GM19043 (cell line): ENCODE measurements around the gene SLC16A3.
"Not testable (repeated sequence)": the region's sequence is repeated elsewhere in the genome, so short reads cannot be mapped to it uniquely, and the experiment has no call there.

Experiments used
- ATAC-seq: cut with Tn5 transposase; IDR thresholded peaks from one replicate; pipeline ENCODE4 v1.9.1; 2021; ENCODE audit warnings: low read depth; ENCODE audit not compliant: unreplicated experiment

Gene SLC16A3

GRCh38 chr17:82203920-82204319 is 24.9 kb upstream of the SLC16A3 start:
- ATAC-seq, result no peak

DNA sequence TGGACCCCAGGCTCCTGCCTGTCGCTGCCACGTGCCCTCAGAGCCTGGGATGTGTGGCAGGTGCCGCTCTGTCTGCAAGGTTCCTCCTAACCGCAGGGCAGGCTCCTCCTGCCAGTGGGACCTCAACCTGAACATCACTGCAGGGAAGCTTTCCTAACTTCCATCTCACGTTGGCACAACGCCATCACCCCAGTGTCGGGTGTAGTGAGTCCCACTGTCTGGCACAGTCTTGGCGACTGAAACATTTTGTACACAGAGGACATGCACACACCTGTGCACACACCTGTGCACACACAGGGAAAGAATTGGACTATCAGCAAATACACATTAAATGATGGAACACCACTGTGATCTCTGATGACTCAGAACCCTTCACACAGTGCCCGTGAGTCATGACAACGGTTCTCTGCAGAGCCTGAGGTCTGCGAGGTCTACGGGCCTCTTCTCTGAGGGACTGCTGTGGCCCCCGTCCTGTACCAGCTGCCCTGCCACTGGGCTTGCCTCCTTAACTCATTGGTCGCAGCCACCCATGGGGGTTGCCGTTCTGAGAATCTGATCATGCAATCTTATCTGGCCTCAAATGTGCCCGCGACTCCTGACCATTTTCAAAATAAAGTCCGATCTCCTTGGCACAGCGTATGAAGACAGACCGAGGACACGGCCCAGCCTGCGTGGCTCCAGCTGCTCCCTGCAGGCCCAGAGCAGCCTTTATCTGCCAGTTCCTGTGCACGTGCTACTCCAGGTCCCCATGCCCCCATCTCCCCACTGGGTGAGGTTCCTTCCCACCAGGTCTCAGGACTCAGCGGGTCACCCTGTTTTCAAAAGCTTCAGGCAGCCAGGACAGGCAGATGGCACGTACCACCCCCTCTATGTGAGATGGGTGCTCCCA is 23.8 kb upstream of the SLC16A3 start:
- no peak for ATAC-seq

DNA sequence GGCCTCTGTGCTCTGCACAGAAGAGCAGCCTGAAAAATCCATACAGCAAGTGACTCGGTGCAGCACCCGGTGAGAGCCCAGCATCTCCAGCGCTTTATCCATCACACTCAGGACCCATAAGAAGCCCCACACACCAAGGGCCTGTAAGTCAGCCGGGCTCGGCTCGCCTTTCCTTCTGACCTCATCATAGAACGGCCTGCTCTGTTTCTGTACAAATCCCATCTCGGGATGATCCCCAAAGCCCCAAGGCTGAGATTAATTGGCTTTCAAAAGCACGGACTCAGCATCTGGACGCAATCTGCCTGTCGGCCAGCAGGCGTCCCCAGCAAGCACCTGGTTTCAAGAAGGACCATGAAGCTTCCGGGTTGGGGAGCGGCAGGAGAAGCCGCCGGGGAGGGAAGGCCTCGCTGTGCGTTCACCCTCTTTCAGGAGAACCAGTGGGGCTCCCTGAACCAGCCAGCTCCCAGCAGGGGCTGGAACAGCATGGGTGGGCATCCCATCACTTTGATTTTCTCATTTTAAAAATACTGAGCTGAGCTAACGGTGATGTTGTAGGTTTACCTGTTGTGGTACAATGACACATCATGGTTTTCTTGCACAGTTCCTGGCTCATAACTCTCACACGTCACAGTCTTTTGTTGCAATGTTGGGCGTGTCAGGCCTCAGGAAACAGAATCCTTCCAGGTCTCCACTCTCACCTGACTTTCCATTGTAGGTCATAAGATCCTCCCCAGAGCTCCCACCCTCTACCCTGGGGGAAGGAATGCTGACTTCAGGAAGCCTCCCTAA is 22.9 kb upstream of the SLC16A3 start:
- ATAC-seq, result no peak

DNA sequence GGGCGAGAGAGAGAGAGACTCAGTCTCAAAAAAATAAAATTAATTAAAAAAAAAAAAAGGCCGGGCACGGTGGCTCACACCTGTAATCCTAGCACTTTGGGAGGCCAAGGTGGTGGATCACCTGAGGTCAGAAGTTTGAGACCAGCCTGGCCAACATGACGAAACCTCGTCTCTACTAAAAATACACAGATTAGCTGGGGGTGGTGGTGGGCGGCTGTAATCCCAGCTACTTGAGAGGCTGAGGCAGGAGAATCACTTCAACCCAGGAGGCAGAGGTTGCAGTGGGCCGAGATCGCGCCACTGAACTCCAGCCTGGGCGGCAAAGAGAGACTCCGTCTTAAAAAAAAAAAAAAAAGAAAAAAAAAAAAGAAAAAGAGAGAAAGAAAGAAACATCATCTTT is 18.2 kb upstream of the SLC16A3 start:
- ATAC-seq, result not testable (repeated sequence)

- ATAC-seq, result peak; percentile 61
Observed at GRCh38 chr17:82212331-82213250, 16.3 kb upstream of the SLC16A3 start, which contains the start of gene CCDC57. TSS of gene CCDC57 (minus strand) at chr17:82212842. CDS start at chr17:82201944, 10,898 bp downstream.

GRCh38 chr17:82213251-82214011 is 15.4 kb upstream of the SLC16A3 start:
- ATAC-seq, result no peak

- no peak for ATAC-seq
Observed at GRCh38 chr17:82214012-82214628, 14.7 kb upstream of the SLC16A3 start.

DNA sequence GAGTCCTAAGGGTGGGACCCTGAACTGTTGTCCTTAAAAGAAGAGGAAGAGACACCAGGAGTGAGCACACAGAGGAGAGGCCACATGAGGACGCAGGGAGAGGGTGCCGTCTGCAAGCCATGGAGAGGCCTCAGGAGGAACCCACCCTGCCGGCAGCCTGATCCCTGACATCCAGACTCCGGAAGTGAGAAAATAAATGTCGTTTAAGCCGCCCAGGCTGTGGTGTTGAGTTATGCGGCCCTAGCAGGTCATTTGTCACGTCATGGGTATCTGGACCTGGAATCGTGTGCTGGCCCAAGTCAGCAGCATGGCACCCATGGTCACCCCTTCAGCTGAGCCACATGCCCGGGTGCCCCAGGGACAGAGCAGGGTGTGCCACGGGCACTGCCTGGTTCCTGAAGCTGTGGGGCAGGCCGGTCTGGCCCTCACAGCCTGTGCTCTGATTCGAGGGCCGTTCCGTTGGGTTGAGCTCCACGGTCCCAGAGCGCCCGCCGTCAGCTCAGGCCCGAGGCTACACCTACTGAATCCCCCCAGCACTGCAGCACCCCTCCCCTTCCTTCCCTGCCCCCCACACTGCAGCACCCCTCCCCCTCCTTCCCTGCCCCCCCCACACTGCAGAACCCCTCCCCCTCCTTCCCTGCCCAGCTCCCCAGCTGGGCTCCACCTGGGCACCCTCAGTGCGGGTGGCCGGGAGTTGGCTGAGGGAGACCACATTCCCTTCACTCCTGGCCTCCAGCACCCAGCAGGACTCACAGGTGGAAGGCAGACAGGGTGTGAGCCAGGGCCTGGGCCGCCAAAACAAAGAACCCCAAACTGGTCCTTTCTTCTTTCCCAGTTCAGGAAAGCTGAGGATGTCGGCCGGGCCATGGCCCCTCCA is 13.5 kb upstream of the SLC16A3 start:
- ATAC-seq, result no peak

- ATAC-seq, result no peak
Observed at GRCh38 chr17:82215972-82216300, 12.9 kb upstream of the SLC16A3 start.

- ATAC-seq, result no peak
Observed at GRCh38 chr17:82216301-82217119, 12.3 kb upstream of the SLC16A3 start.

- no peak for ATAC-seq
Observed at GRCh38 chr17:82217120-82217529, 11.7 kb upstream of the SLC16A3 start.

- no peak for ATAC-seq
Observed at GRCh38 chr17:82217530-82218204, 11.2 kb upstream of the SLC16A3 start.

GRCh38 chr17:82218349-82219075 is 10.3 kb upstream of the SLC16A3 start:
- no peak for ATAC-seq

GRCh38 chr17:82219083-82219482 is 9.8 kb upstream of the SLC16A3 start:
- ATAC-seq, result no peak

DNA sequence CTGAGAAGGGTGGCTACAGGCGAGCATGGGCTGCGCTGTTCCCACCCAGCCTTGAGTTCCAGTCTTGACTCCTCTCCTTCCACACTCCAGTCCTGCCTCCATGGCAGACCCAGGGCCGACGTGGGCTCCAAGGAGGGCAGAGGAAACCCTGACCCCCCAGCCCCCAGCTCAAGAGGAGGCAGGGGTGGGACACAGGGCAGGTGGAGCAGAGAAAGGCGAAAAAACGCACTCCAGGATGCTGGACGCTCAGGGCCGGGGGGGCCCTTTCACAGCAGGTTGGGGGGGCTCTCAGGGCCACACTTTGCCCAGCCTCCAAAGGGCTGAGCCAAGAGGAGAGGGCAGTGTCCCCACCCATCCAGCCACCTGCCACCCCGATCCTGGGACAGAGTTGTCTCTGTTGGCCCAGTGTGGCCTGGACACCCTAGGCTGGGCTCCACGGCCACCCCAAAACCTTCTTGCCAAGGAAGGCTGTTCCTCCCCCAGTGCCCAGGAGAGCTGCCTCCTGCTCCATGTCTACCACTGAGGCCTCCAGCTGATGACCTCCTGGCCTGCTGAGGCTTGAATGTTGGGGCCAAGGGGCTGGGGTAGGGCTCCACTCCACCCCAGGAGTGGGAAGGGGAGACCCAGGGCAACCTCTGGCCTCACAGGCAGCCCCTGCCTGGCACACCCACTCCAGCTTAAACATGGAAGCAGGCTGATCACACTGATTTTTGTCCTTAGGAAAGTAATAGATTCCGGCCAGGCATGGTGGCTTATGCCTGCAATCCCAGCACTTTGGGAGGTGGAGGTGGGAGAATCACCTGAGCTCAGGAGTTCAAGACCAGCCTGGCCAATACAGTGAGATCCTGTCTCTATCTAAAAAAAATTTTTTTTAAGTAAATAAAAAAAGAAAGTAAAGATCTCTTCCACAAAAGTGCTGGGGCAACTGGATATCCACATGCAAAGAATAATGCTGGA is 8.8 kb upstream of the SLC16A3 start:
- ATAC-seq, result no peak
